ENCODE data around the gene TKFC. TPM values are rescaled to one million over a fixed set of nuclear protein-coding genes. Genes with fewer than 3 reads are reported as not detected.

The TKFC gene
- total and polyA plus RNA-seq, 9 of the 15 experiments (the other 6 are each of a cell fraction or from before 2014, with no cell fraction given): 2.0 to 61.7 (median 28.5) TPM

- TF ChIP-seq ZBTB11 (CRISPR knock-in tag; IDR thresholded peaks at IDR 0.05) (peak; percentile 71 to 97 (median 82); a peak in 5 of 6 replicates), BCLAF1 (IDR thresholded peaks at IDR 0.05; ENCODE audit: borderline replicate concordance in 1 of 2, control insufficient read depth in 1 of 2, low read depth in 2 of 2, low read length in 1 of 2) (0 out of 4 replicates have a peak, but pooled peaks of 1 of the 2 experiments have one; percentile 39), DPF2 (IDR thresholded peaks at IDR 0.05) (no peak; the same call in 1 of the 2 replicates), TGIF2 (CRISPR knock-in tag; IDR thresholded peaks at IDR 0.05) (no peak), MEF2A (IDR thresholded peaks at IDR 0.05; ENCODE audit: control insufficient read depth, low read depth, low read length) (no peak; the same call in 1 of the 2 replicates), GATA2 (CRISPR knock-in tag; IDR thresholded peaks at IDR 0.05) (no peak; the same call in 1 of the 2 replicates), ZNF140 (CRISPR knock-in tag; IDR thresholded peaks at IDR 0.05) (no peak), PCBP1 (IDR thresholded peaks at IDR 0.05; ENCODE audit: low read depth, low read length, poor library complexity, severe bottlenecking) (no peak), ZNF518B (CRISPR knock-in tag; IDR thresholded peaks at IDR 0.05) (no peak), FUS (optimal IDR thresholded peaks at IDR 0.05; ENCODE audit: low read depth, low read length) (no peak), SOX6 (IDR thresholded peaks at IDR 0.05) (peak; percentile 30), STAG1 (CRISPR knock-in tag; IDR thresholded peaks at IDR 0.05; ENCODE audit: borderline replicate concordance) (no peak)
Measured at GRCh38 chr11:61361741-61362541, 28.9 kb downstream of the TKFC start, which contains the start of the genes CYB561A3 and TMEM138 (continued).

All from K562 (cell line).